Keratinocyte (primary cell): ENCODE data around the gene ADGRB3. TPM values are rescaled to one million over a fixed set of nuclear protein-coding genes. Genes with fewer than 3 reads are reported as not detected.

ENCODE experiments used
- DNase-seq: peaks from one replicate; pipeline ENCODE4 v3.0.0-alpha.2; 2011; ENCODE audit warnings: low read depth, missing footprints, low spot score
- FAIRE-seq: peaks from 2 replicates; lab custom pipeline; 2011; peaks lifted over from hg19 to GRCh38; lab: Jason Lieb, UNC
- H2AFZ ChIP-seq: 2 replicates; pipeline ENCODE4 v1.6.0; 2012; ENCODE audit warnings: low read length, control low read depth, inconsistent platforms; ENCODE audit not compliant: control insufficient read depth
- H3K27ac ChIP-seq: 2 replicates; pipeline ENCODE4 v1.5.1; 2011; ENCODE audit warnings: low read length; ENCODE audit not compliant: control insufficient read depth, insufficient read depth
- H3K27me3 ChIP-seq: 3 replicates; pipeline ENCODE4 v1.6.0; 2011; ENCODE audit warnings: low read length; ENCODE audit not compliant: control insufficient read depth, insufficient read depth; ENCODE audit errors: extremely low read depth
- H3K36me3 ChIP-seq, 2 experiments: 2 replicates in 1 of 2; 3 replicates in 1 of 2; pipeline ENCODE4 v1.5.1; 2011; ENCODE audit warnings: low read length in 2 of 2, mild to moderate bottlenecking in 1 of 2; ENCODE audit not compliant: control insufficient read depth in 2 of 2, insufficient read depth in 2 of 2; ENCODE audit errors: extremely low read depth in 1 of 2
- H3K4me1 ChIP-seq: 3 replicates; pipeline ENCODE4 v1.5.1; 2011; ENCODE audit warnings: low read length; ENCODE audit not compliant: control insufficient read depth, insufficient read depth; ENCODE audit errors: extremely low read depth
- H3K4me2 ChIP-seq: 3 replicates; pipeline ENCODE4 v1.6.0; 2011; ENCODE audit warnings: low read depth, low read length; ENCODE audit not compliant: control insufficient read depth, insufficient read depth; ENCODE audit errors: extremely low read depth
- H3K4me3 ChIP-seq, 3 experiments: fragments of 200-600 bp in 1 of 3; sonication (generic) in 1 of 3; 2 replicates in 2 of 3; 3 replicates in 1 of 3; pipeline ENCODE4 v1.5.1; 2011 to 2016; ENCODE audit warnings: low read length in 3 of 3, mild to moderate bottlenecking in 3 of 3, control low read depth in 2 of 3, inconsistent platforms in 1 of 3, low read depth in 1 of 3, mixed read lengths in 1 of 3, mixed run types in 1 of 3, moderate library complexity in 1 of 3; ENCODE audit not compliant: control insufficient read depth in 2 of 3, insufficient read depth in 2 of 3; ENCODE audit errors: extremely low read depth in 1 of 3
- H3K79me2 ChIP-seq: 2 replicates; pipeline ENCODE4 v1.6.0; 2012; ENCODE audit warnings: low read length; ENCODE audit not compliant: control insufficient read depth, insufficient read depth
- H3K9ac ChIP-seq: 3 replicates; pipeline ENCODE4 v1.6.0; 2011; ENCODE audit warnings: low read length; ENCODE audit not compliant: control insufficient read depth, insufficient read depth; ENCODE audit errors: extremely low read depth
- H3K9me1 ChIP-seq: 3 replicates; pipeline ENCODE4 v1.6.0; 2011; ENCODE audit warnings: low read length; ENCODE audit not compliant: control insufficient read depth, insufficient read depth; ENCODE audit errors: extremely low read depth
- H3K9me3 ChIP-seq: 2 replicates; pipeline ENCODE4 v1.5.1; 2012; ENCODE audit warnings: low read depth, low read length; ENCODE audit not compliant: control insufficient read depth
- H4K20me1 ChIP-seq: 3 replicates; pipeline ENCODE4 v1.6.0; 2011; ENCODE audit warnings: low read length; ENCODE audit not compliant: control insufficient read depth, insufficient read depth; ENCODE audit errors: extremely low read depth
- EZH2 ChIP-seq: IDR thresholded peaks from one replicate; pipeline ENCODE4 v1.6.1; 2012; ENCODE audit warnings: inconsistent platforms, mild to moderate bottlenecking, low read length, moderate library complexity
- dilution Hi-C: fragments of 300-500 bp; cut with MboI; formaldehyde crosslinking; loops from one replicate; pipeline ENCODE4 v1.7.0; 2020; ENCODE audit warnings: low sequenced_read_pairs; ENCODE audit not compliant: extremely low pct_ligation_motif_present
- polyA plus RNA-seq, 5 experiments: library from polyadenylated mRNA; depleted of rRNA in 3 of 5; stranded (reverse) in 3 of 5; stranded (forward) in 1 of 5; unstranded in 1 of 5; fragments of >200 nt; gene quantifications; 1 replicate in 1 of 5; 2 replicates in 3 of 5; 3 replicates in 1 of 5; pipeline versions ENCODE4 v1.2.1 to v1.2.3, GENCODE V29; 2011 to 2012; ENCODE audit warnings: missing spikeins in 2 of 5, low read depth in 1 of 5, low replicate concordance in 1 of 5
- TF ChIP-seq, protein P1 (sequence below), 3 experiments: IDR thresholded peaks in 1 of 3; conservative IDR thresholded peaks in 1 of 3; optimal IDR thresholded peaks in 1 of 3; 2 replicates in 2 of 3; 3 replicates in 1 of 3; pipeline versions ENCODE3 to v1.5.1; 2011; ENCODE audit warnings: low read length in 3 of 3, mild to moderate bottlenecking in 3 of 3, moderate library complexity in 2 of 3, control low read depth in 1 of 3, inconsistent platforms in 1 of 3; ENCODE audit not compliant: insufficient read depth in 2 of 3; ENCODE audit errors: extremely low read depth in 1 of 3

Gene ADGRB3
- polyA plus RNA-seq, 1 donor (not counting 4 experiments of a cell fraction or from before 2014, with no cell fraction given): not detected

DNA sequence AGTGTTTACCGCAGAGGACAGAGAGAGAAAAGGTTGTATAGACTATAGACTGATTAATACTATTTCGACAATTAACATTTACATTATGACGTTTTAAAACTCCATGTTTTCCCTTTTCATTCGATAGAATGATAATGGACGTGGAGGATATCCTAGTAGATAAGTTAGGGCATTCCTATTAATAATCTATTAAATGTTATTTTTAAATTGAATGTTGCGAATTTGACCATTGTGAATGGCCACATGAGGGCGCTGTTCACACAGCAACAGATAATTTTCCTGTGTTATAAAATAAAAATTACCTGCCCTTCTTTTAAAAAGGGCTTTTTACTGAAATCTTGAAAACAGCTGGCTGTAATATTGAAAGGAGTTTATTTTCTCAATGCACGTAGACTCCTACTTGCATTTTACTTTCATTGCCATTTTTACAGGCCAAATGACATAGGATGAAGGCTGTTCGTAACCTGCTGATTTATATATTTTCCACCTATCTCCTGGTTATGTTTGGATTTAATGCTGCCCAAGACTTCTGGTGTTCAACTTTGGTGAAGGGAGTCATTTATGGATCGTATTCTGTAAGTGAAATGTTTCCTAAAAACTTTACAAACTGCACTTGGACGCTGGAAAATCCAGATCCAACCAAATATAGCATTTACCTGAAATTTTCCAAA is 3.3 kb downstream of the ADGRB3 start:
- no peak overlapping the region for H2AFZ ChIP-seq
- H3K27ac ChIP-seq: no peak overlapping the region
- dilution Hi-C loops: no loop called here
- TF ChIP-seq, protein P1, sequence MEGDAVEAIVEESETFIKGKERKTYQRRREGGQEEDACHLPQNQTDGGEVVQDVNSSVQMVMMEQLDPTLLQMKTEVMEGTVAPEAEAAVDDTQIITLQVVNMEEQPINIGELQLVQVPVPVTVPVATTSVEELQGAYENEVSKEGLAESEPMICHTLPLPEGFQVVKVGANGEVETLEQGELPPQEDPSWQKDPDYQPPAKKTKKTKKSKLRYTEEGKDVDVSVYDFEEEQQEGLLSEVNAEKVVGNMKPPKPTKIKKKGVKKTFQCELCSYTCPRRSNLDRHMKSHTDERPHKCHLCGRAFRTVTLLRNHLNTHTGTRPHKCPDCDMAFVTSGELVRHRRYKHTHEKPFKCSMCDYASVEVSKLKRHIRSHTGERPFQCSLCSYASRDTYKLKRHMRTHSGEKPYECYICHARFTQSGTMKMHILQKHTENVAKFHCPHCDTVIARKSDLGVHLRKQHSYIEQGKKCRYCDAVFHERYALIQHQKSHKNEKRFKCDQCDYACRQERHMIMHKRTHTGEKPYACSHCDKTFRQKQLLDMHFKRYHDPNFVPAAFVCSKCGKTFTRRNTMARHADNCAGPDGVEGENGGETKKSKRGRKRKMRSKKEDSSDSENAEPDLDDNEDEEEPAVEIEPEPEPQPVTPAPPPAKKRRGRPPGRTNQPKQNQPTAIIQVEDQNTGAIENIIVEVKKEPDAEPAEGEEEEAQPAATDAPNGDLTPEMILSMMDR (optimal IDR thresholded peaks at IDR 0.05 in 1 of 3, IDR thresholded peaks at IDR 0.05 in 1 of 3, conservative IDR thresholded peaks at IDR 0.05 in 1 of 3; ENCODE audit: extremely low read depth in 1 of 3, insufficient read depth in 2 of 3, low read length in 3 of 3): peak in 2 of 3 experiments; percentile 33 to 52
- TF ChIP-seq EZH2: no peak
- no peaks in the 10 kb centered on the region for H3K9me3 ChIP-seq
- H3K9me1 ChIP-seq: no peaks in the 10 kb centered on the region
- no peak for DNase-seq
- H3K27me3 ChIP-seq: peaks cover 30% of the 10 kb centered on the region
- no peak overlapping the region for H3K4me3 ChIP-seq
- peaks cover 4% of the 10 kb centered on the region for H3K4me1 ChIP-seq
- no peaks in the 10 kb centered on the region for H3K36me3 ChIP-seq
- no peak overlapping the region for H3K9ac ChIP-seq
- no peaks in the 10 kb centered on the region for H4K20me1 ChIP-seq
- no peak overlapping the region for H3K4me2 ChIP-seq
- FAIRE-seq: no peak
- H3K79me2 ChIP-seq: no peaks in the 10 kb centered on the region

DNA sequence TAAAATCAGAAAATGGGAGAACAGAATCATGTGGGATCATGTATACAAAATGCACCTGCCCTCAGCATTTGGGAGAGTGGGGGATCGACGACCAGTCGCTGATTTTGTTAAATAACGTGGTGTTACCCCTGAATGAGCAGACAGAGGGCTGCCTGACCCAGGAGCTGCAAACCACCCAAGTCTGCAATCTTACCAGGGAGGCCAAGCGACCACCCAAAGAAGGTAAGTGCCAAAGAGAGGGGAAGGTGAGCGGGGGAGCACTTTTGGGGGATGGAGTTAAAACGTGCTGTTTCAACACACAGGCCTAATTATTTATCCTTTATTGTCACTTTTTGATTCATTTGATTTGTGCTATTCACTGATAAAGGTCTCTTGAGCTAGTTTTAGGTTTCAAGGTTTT is 4.1 kb downstream of the ADGRB3 start:
- Histone ChIP-seq H3K9me1 (no peaks in the 10 kb centered on the region), H3K79me2 (no peaks in the 10 kb centered on the region), H3K4me2 (no peak overlapping the region), H2AFZ (no peak overlapping the region), H3K4me3 (no peak overlapping the region), H3K27me3 (peaks cover 22% of the 10 kb centered on the region), H3K27ac (no peak overlapping the region), H3K4me1 (peaks cover 4% of the 10 kb centered on the region), H3K9ac (no peak overlapping the region), H4K20me1 (no peaks in the 10 kb centered on the region), H3K9me3 (no peaks in the 10 kb centered on the region), H3K36me3 (no peaks in the 10 kb centered on the region)
- dilution Hi-C loops: no loop called here
- FAIRE-seq (no peak), DNase-seq (no peak)
- no peak for TF ChIP-seq EZH2
- TF ChIP-seq, protein P1 (optimal IDR thresholded peaks at IDR 0.05 in 1 of 3, IDR thresholded peaks at IDR 0.05 in 1 of 3, conservative IDR thresholded peaks at IDR 0.05 in 1 of 3; ENCODE audit: extremely low read depth in 1 of 3, insufficient read depth in 2 of 3, low read length in 3 of 3): no peak
